DMS53 (cell line): ENCODE results near the gene INO80C.

Experiments
- DNase-seq: peaks from one replicate; lab custom pipeline; 2025; lab: John Stamatoyannopoulos, UW

INO80C gene

GRCh38 chr18:35430721-35431373, 66.9 kb downstream of the INO80C start:
- DNase-seq, result no peak

- DNase-seq, result no peak
Observed at GRCh38 chr18:35426786-35427185, 71.0 kb downstream of the INO80C start.

- DNase-seq, result no peak
Observed at GRCh38 chr18:35424356-35424755, 73.4 kb downstream of the INO80C start.

GRCh38 chr18:35422237-35422636, 75.5 kb downstream of the INO80C start:
- DNase-seq, result no peak

GRCh38 chr18:35418610-35419009, 79.2 kb downstream of the INO80C start:
- no peak for DNase-seq
